Retinal pigment epithelial cell (primary cell): Measurements from ENCODE around the gene FAM236A.
"Not testable (repeated sequence)": the region's sequence is repeated elsewhere in the genome, so short reads cannot be mapped to it uniquely, and the experiment has no call there.

Source experiments
- DNase-seq: peaks from one replicate; pipeline ENCODE4 v3.0.0-alpha.2; 2010; ENCODE audit warnings: low read depth
- H3K4me3 ChIP-seq: 2 replicates; pipeline ENCODE4 v1.5.1; 2011; ENCODE audit warnings: mild to moderate bottlenecking, low read length, control low read depth, moderate library complexity

Gene FAM236A

DNA sequence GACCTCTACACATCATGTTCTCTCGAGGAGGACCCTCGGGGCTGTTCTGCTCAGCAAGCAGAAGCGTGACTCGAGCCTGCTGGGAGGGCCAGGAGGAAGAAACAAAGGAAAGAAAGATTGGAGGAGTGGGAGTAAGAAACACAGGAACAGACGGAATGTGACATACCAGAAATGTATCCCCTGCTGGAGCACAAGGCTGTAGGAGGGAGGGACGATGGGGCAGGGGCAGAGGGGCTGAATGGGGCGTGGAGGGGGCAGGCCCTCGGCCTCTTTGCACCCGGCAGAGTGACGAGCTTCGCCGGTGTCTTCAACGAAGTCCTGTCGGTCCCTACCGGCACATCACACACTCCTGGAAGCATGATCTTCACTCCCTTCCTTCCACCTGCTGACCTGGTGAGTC, at the start of gene FAM236A:
Gene FAM236A, plus strand, starts transcription at position 301 of the 400 bp plus-strand sequence. Its CDS starts 57 bp downstream, at position 358.
- not testable (repeated sequence) for DNase-seq, H3K4me3 ChIP-seq

DNA sequence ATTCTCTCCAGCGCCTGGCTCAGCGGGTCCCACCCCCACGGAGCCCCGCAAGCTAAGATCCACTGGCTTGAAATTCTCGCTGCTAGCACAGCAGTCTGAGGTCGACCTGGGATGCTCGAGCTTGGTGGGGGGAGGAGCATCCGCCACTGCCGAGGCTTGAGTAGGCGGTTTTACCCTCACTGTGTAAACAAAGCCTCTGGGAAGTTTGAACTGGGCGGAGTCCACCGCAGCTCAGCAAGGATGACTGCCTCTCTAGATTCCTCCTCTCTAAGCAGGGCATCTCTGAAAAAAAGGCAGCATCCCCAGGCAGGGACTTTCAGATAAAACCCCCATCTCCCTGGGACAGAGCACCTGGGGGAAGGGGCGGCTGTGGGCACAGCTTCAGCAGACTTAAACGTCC, 48.3 kb upstream of the FAM236A start:
- not testable (repeated sequence) for H3K4me3 ChIP-seq, DNase-seq

DNA sequence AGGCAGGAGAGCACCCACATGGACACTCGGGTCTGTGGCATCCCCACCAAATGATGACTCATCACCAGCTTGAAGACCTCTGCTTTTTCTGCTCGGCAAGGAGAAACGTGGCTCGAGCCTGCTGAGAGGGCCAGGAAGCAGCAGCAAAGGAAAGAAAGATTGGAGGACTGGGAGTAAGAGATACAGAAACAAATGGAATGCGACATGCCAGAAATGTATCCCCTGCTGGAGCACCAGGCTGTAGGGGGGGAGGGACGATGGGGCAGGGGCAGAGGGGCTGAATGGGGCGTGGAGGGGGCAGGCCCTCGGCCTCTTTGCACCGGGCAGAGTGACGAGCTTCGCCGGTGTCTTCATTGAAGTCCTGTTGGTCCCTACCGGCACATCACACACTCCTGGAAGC, 25.7 kb upstream of the FAM236A start, which contains the start of gene FAM236C:
Gene FAM236C, plus strand, starts transcription at position 301 of the 400 bp plus-strand sequence. CDS start 100 bp downstream, outside the sequence.
- not testable (repeated sequence) for DNase-seq, H3K4me3 ChIP-seq

DNA sequence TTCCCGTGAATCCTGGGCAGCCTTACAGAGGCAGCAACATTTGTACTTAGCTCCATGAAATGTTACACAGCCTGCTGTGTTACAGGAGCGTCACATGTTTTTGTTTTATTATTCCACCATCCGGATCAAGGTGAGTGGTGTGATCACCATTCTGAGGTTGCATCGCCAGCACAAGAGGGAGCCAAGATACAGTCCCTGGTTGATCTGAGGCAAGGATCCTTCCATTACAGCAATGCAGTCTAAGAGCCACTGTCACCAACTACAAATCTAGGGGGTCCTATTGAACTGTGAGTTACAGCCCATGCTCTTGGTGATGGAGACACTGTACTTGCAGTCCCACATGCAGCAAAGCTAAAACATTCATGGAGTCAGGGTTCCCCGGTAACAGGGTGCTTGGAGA, 21.9 kb upstream of the FAM236A start:
- DNase-seq, H3K4me3 ChIP-seq: not testable (repeated sequence)

DNA sequence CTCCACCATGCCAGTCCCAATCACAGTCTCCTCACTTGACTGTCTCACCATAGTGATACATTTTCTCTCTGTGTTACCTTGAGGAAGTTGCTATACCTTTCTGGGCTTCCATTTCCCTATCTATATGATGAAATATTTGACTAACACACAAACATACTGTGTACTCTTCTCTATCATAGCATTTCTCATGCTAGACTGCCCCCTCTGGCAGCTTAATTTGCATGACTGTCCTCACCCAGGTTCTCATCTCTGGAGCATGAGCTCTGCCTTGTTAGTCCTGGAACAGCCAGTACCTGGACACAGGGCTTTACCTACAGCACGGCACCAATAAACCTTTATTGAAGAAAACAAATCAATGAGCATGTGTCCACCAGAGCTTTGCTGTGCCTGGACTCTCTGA, 5.7 kb upstream of the FAM236A start:
- DNase-seq = not testable (repeated sequence)

DNA sequence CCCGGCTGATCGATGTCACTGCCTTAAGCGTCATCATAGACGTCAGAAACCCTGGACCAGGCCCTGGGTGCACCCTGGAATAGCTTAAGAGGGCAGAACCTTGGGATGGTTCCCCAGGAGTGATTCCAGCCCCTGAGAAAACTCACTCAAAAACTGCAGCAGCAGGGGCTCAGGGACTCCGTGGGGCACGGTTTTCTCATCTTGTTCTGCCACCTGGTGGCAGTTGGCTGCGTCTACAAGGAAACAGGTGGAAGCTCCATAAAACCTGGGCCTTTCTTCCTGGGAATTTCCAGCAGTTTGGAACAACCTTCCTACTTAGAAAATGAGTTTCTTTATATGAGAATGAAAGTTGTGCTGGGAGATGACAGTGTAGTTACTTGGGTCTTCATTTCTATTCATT, 1.6 kb upstream of the FAM236A start:
- H3K4me3 ChIP-seq, DNase-seq: not testable (repeated sequence)

More for the DNA sequence above, 5.7 kb upstream of the FAM236A start:
- H3K4me3 ChIP-seq = not testable (repeated sequence)

DNA sequence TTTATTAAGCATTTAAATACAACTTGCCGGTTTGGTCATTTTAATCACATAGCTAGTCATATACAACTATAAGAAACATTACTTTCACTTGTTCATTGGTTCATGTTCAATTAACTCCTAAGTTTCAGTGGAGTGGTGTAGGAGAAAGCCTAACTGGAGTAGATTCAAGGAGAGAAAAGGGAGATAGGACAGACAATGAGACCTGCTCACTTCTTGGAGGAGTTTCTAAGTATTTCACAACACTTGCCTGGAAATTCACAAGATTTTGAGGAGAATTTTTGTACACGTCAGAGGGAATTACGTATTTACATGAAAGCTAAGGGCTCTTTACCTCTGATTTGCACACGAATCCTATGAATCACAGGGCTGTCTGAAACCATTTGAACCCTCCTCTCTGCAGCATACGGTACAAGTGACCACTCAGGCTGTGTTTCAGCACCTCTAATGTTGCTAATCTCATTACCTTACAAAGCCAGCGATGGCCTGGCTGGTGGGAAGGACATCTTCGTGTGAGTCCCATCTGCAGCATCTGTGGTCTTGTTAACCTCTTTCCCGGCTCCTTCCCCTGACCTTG, 1.0 kb upstream of the FAM236A start:
- not testable (repeated sequence) for H3K4me3 ChIP-seq, DNase-seq

DNA sequence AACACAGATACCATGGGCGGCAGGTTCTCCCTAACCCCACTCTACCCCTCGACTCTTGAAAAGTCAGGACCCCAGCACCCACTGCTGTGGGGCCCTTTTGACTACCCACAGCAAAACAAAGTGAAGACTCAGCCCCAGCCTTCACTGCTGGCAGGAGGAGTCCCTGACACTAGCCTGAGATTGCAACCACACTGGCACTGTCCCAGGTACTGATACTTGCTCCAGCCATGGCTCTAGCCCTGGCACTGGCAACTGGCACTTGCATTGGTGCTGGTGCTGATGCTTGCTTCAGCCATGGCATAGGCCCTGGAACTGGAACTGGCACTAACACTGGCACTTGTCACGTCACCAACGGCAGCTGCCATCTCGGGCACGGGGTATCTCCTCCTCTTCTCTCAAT, 4.3 kb downstream of the FAM236A start:
- H3K4me3 ChIP-seq, DNase-seq: not testable (repeated sequence)

DNA sequence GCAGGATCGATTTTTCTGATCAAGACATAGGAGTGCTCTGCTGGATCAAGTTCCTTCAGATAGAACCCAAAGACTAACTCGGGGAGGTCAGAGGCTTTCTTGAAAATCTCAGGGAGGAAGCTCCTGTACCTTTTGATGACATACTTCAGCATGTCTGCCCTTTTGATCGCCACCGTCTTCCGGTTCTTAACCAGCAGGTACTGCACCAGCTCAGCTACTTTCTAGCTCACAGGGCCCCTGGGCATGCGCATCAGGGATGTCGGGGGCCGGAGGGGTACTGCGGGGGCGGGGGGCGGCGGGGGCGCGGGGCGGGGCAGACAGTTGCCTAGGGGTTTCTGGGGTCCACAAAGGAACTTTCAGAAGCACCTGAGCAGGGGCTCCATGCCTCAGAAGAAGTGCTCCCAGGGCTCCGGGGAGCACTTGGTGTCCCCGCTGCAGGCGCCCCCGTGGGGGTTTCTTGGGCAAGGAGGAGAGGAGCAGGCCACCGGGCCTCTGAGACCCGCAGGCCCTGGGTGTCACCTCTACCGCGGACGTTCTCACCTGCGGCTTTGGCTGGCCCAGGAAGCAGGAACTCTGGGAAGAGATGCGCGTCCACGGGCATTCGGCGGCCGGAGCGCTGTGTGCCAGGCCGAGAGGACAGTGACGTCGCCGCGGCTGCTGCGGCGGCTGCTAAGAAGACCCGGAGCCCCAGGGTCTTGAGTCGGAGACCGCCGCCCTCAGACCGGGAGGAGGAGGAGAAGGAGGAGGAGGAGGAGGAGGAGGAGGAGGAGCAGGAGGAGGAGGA, 5.2 kb downstream of the FAM236A start:
- not testable (repeated sequence) for DNase-seq, H3K4me3 ChIP-seq

DNA sequence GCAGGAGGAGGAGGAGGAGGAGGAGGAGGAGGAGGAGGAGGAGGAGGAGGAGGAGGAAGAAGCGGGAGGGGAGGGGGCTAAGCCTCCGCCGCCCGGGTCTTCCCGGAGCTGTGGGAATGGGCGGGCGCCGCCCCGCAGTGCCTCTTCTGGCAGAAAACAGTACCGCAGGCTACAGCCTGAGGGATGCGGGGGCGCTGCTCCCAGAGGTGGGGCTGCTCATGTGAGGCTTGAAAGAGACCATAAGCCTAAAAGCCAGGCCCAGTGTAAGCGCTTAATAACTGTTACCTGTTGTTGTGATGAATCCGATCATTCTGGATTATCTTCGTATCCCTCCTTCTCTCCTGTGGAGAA, 5.8 kb downstream of the FAM236A start, which contains the start of gene DMRTC1:
Gene DMRTC1, minus strand, starts transcription at position 19 of the 351 bp plus-strand sequence. CDS start 68,143 bp downstream, outside the sequence.
- DNase-seq, H3K4me3 ChIP-seq: not testable (repeated sequence)

DNA sequence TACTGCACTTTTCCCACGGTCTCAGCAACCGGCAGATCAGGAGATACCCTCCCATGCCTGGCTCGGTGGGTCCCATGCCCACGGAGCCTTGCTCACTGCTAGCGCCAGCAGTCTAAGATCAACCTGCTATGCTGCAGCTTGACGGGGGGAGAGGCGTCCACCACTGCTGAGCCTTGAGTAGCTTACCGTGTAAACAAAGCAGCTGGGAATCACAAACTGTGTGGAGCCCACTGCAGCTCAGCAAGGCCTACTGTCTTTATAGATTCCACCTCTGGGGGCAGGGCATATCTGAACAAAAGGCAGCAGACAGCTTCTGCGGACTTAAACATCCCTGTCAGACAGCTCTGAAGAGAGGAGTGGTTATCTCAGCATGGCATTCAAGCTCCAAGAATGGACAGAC, 22.0 kb downstream of the FAM236A start:
- H3K4me3 ChIP-seq, DNase-seq: not testable (repeated sequence)

DNA sequence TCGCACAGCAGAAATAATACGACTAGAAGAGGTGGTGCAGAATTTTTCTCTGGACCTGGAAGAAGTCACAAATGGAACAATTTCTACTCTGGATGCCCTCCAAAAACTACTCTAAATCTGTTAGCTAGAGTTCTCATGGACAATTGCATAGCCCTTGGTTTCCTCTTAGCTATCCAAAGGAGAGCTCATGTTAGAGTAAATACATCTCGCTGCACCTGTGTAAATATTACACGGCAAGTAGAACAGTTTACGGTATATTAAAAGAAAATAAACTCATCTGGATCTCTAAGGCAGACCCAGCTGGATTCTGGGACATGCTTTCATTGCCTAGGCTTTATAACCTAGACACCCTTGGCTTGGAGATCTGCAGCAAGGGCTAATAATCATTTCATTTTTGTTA, 33.9 kb downstream of the FAM236A start:
- H3K4me3 ChIP-seq, DNase-seq: not testable (repeated sequence)

DNA sequence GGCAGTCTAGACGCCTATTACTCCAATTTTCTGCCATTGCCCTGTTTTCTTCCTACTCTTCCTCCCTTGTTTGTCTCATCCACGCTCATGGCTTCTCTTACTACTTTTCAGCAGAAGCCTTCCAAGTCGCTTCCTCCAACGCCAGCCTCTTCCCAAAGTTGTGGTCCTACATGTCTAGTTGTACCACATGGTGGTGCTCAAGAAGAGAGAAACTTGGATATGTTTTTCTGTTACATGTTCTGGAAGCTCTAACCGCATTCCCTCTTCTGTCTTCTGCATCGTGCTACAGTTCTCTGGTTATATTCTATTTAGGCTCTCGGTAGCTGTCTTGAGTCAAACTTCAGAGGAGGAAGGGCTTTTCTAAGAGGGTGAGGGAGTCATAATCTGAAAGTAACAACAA, 36.9 kb downstream of the FAM236A start:
- not testable (repeated sequence) for DNase-seq, H3K4me3 ChIP-seq

DNA sequence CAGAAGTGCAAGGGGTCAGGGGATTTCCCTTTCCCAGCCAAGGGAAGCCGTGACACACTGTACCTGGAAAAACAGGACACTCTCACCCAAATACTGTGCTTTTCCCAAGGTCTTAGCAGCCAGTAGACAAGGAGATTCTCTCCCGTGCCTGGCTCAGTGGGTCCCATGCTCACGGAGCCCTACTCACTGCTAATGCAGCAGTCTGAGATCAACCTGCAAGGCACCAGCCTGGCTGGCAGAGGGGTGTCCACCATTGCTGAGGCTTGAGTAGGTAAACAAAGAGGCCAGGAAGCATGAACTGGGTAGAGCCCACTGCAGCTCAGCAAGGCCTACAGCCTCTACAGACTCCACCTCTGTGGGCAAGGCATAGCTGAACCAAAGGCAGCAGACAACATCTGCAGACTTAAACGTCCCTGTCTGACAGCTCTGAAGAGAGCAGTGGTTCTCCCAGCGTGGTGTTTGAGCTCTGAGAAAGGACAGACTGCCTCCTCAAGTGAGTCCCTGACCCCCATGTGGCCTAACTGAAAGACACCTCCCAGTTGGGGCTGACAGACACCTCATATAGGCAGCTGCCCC, 43.0 kb downstream of the FAM236A start:
- not testable (repeated sequence) for DNase-seq, H3K4me3 ChIP-seq
